Measurements from ENCODE around the gene CLPSL2.

DNA sequence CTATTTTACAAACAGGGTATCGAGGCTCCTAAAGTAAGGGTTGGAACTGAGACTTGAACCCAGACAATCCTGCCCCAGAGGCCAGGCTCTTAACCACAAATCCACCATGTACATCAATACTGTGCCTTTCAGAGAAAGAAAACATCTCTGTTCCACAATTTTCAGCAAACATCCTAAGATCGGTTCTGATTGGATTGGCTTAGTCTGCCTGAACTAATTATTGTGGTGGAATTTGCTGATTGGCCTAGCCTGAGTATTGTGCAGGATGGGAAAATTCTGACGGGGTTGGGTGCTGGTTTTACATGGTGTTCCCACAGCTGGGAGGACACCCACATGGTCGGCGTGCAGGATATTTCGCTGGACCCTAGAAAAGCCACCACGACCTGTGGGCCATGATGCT is 4.3 kb downstream of the CLPSL2 start, which contains the start of gene CLPSL1:
- TF ChIP-seq, protein P1, sequence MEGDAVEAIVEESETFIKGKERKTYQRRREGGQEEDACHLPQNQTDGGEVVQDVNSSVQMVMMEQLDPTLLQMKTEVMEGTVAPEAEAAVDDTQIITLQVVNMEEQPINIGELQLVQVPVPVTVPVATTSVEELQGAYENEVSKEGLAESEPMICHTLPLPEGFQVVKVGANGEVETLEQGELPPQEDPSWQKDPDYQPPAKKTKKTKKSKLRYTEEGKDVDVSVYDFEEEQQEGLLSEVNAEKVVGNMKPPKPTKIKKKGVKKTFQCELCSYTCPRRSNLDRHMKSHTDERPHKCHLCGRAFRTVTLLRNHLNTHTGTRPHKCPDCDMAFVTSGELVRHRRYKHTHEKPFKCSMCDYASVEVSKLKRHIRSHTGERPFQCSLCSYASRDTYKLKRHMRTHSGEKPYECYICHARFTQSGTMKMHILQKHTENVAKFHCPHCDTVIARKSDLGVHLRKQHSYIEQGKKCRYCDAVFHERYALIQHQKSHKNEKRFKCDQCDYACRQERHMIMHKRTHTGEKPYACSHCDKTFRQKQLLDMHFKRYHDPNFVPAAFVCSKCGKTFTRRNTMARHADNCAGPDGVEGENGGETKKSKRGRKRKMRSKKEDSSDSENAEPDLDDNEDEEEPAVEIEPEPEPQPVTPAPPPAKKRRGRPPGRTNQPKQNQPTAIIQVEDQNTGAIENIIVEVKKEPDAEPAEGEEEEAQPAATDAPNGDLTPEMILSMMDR (IDR thresholded peaks at IDR 0.05): no peak
- TF ChIP-seq POLR2AphosphoS5 (IDR thresholded peaks at IDR 0.05) (no peak), POLR2A (IDR thresholded peaks at IDR 0.05) (no peak)
